Left kidney (tissue), 2 donors: ENCODE results near the gene CWC15. TPM values are rescaled to one million over a fixed set of nuclear protein-coding genes. Genes with fewer than 3 reads are reported as not detected.
"Not testable (repeated sequence)": the region's sequence is repeated elsewhere in the genome, so short reads cannot be mapped to it uniquely, and the experiment has no call there.

Source experiments
- DNase-seq: peaks from one replicate; pipeline ENCODE4 v3.0.0-alpha.2; 2013
- polyA plus RNA-seq: library from polyadenylated mRNA; unstranded; fragments of 120-200 nt; gene quantifications from one replicate; pipeline ENCODE4 v1.2.1, GENCODE V29; 2013; ENCODE audit not compliant: insufficient read length

The CWC15 gene
- polyA plus RNA-seq, 1 donor, result 114 TPM

- no peak for DNase-seq
Measured at GRCh38 chr11:94959179-94959578, 14.2 kb downstream of the CWC15 start.

- DNase-seq, result no peak
Measured at GRCh38 chr11:94958121-94958696, 15.1 kb downstream of the CWC15 start.

DNA sequence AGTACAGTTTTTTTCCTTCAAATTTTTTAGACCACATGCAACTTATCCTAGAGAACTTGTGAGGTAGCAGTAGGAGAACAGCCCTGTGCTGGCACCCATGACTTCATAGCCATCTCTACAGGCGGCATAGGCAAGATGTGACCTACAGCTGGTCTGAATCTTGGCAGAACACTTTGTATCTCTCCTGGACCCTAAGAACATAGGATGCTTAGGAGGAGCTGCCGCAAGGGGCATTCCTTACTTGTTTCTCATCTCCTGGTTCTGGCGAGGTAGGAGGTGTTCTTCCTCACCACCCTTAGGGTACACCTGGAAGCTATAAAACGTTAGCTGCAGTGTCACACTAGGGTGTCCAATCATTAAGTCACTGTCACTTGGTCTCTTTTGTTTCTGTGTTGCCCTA, 16.4 kb downstream of the CWC15 start:
- DNase-seq, result no peak

- no peak for DNase-seq
Measured at GRCh38 chr11:94954753-94955152, 18.6 kb downstream of the CWC15 start.

DNA sequence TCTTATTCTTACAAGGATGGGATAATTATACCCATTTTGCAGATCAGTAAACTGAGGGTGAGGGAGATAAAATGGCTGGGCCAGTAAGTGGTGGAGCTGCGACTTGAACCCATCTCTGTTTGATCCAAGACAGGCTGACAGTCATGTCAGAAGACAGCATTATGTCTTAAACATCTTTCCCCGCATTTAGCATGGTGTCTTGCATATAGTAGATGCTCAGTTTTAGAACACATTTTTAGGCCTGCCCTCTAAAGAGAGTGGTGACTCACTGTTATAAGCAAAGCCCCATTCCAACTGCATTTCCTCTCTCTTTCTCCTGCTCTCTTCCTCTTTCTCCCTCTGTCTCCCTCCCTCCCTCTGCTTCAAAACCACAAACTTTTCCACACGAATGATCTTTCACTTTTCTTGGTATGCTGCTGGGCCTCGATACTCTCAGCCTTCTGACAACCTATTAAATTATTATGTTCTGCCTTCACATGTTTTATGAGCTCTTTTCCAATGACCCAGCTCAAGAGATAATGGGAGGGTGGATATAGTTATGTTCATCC, 25.2 kb downstream of the CWC15 start:
- no peak for DNase-seq

DNA sequence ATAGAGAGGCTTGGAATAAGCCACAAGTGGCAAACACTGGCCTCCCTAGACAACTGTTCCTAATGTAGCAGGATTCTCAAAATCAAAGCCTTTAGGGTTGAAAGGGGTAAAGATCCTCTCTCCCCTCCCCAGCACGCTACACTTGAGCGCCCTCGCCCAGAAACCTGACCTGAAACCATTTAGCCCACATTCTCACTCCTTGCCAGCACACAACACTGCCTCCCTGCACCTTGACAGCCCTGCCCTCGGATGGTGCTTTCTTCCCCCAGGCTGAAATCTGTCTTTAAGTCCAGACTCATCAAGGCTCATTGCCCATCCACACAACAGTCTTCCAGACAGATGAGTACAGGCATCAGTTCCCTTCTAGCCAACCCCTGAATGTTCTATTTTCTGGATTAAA, 26.5 kb downstream of the CWC15 start:
- DNase-seq, result no peak

- DNase-seq, result no peak
Measured at GRCh38 chr11:94941131-94941530, 32.2 kb downstream of the CWC15 start.

DNA sequence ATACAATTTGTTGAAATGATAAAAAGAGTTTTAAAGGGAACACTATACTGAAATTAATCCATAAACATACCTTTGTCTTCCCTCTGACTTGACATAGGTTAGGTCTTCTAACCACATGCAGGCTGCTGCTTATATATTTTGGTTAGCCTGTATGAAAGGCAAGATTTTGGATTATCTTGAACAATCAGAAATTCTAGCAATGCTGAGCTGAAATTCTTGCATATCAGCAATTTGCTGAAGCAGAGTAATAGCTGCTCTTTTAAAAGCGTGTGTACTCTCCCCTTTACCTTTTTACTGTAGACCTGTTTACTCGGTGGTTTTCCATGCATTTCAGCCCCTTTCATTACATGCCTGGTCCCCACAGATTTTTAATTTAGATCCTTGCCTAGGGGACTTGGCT, 34.0 kb downstream of the CWC15 start:
- no peak for DNase-seq

- DNase-seq, result no peak
Measured at GRCh38 chr11:94938095-94939055, 35.0 kb downstream of the CWC15 start.

GRCh38 chr11:94934846-94935245, 38.5 kb downstream of the CWC15 start:
- DNase-seq, result no peak

DNA sequence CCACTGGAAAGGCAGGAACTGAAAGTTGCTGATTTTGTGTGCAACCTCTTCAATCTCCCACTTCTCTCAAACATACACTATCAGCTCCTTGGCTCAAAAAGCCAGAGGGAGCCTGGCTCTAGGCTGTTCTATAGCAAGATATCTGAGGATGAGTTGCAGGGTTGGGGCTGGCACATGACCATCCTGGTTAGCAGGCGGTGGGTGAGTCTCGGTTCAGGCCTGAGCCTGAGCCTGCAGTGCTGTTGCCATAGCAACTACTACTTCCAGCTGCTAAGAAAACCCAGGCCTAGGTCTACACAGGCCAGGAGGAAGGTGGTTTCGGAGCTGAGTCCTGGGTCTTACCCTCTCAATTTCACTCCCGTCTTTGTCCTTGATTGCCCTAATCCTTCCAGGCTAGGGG, 39.0 kb downstream of the CWC15 start:
- no peak for DNase-seq

DNA sequence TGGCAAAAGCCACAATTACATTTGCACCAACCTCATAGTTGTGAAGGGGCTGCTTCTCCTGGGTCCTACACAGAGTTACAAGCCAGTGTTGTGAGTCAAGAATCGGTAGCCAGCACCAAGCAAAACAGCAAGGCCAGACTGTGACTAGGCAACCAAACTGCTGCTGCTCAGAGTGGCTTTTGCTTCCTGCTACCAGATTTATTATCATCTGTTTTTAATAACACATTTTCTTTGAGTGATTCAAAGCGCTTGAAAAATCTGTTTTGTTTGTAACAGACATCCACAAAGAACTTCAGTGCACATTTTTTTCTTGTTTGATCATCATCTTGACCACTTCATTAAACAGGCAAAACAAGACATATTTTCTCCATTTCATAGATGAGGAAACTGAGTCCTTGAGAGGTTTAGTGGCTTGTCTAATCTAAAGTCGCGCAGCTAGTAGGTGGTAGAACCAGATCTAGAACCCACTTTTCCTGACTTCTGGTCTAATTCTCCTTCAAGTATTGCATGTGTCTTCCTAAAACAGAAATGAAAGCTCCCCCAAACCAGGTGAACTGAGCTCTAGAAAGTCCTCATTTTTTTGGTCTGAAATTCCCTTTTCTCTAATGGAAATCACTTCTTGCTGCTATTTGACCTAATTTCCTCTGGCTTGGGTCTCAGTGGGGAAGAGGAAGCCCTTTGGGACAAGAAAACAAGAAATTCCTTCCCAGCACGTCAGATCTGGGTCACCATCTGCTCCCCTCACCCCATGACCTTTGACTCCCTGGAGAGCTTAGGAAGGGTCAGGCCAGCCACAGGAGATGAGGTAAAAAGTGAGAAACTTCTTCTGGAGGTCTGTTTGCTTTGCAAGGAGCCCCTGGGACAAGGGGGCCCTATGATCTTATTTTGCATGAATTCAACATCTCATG, 39.9 kb downstream of the CWC15 start:
- DNase-seq, result no peak

DNA sequence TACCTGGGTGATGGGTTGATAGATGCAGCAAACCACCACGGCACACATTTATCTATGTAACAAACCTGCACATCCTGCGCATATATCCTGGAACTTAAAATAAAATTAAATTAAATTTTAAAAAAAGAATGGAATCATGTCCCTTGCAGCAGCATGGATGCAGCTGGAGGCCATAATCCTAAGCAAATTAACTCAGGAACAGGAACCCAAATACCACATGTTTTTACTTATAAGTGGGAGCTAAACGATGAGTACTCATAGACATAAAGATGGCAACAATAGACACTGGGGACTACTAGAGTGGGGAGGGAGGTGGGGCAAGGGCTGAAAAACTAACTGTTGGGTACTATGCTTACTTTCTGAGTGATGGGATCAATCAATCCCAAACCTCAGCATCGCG, 40.9 kb downstream of the CWC15 start:
- no peak for DNase-seq

- not testable (repeated sequence) for DNase-seq
Measured at GRCh38 chr11:94932072-94932471, 41.3 kb downstream of the CWC15 start.

DNA sequence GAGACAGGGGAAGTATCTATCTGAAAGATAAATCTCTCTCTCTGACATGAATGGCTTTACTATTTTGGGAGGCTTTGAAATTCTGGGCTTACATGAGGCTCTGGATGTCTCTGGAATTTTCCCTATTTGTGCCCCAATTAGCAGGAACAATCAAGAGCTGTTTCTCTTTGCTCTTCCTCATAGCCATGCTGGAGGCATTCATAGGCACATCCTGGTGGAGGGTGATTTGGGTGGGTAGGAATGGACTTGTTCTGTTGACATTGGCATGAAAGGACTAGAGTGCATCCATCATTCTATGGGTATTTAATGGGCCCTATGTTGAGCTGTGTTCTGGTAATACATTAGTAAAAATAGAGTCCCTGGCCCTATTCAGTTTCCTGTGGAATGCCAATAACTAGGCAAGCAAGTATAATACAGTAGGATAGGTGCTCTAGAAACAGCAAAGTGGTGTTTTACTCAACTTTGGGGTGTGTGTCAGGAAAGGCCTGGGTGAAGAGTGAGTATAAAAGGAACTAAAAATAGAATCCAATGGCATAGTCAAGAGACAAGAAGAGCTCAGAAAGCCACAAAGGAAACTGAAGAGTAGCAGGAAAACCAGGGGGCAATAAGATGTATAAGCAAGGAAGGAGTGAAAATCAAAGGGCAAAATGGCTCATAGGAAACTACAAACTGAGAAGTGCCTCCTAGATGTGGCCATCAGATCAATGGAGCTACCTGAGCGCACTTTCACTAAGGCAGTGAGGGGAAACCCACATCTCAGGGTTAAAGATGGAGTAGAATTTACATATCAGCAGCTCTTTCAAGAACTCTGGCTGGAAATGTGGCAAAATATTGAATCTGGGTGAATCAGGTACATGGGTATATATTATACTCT, 45.0 kb downstream of the CWC15 start:
- DNase-seq, result no peak

- peak; percentile 85 for DNase-seq
Measured at GRCh38 chr11:94926698-94927237, 46.6 kb downstream of the CWC15 start.

GRCh38 chr11:94926271-94926625, 47.1 kb downstream of the CWC15 start:
- DNase-seq, result no peak

GRCh38 chr11:94925422-94926270, 47.7 kb downstream of the CWC15 start:
- no peak for DNase-seq

- no peak for DNase-seq
Measured at GRCh38 chr11:94924612-94925011, 48.7 kb downstream of the CWC15 start.

DNA sequence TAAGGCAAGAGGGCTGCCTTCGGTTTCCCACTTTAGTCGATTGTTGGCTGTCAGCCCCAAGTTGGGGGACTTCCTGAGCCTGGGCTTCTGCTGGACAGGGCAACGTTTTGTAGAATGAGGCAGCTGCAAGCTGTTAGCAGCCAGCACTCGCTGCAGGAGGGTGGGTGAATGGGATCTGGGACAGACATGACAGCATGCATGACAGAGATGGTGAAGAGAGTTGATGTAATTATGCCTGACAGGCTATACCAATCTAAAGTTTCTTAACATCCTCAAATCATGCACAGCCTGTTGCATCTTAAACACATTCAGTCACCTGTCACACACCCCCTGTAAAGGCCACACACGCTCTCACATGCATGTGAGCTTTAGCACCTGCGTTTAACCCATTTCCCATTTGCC, 49.2 kb downstream of the CWC15 start:
- no peak for DNase-seq
